Subcutaneous adipose tissue (tissue), 4 donors: ENCODE measurements around the gene RAI14. TPM values are rescaled to one million over a fixed set of nuclear protein-coding genes. Genes with fewer than 3 reads are reported as not detected.

Experiments used
- CTCF ChIP-seq: fragments of 450-650 bp; IDR thresholded peaks from one replicate; pipeline ENCODE4 v1.5.1; 2016; ENCODE audit warnings: low read depth, mild to moderate bottlenecking, control low read depth, antibody characterized with exemption, moderate library complexity
- total RNA-seq, 4 donors: library from RNA; depleted of rRNA; stranded (reverse); fragments of >200 nt; gene quantifications; one replicate each; pipeline ENCODE4 v1.1.0, GENCODE V29; 2016

RAI14 gene
- total RNA-seq, 4 donors from 2014 or later: 8.6 to 25.0 (median 13.2) TPM

- TF ChIP-seq CTCF: no peak
Observed at GRCh38 chr5:34737731-34738130, 81.6 kb downstream of the RAI14 start.

- no peak for TF ChIP-seq CTCF
Observed at GRCh38 chr5:34738381-34738780, 82.3 kb downstream of the RAI14 start.

GRCh38 chr5:34740389-34740806 is 84.3 kb downstream of the RAI14 start:
- TF ChIP-seq CTCF: no peak

GRCh38 chr5:34742061-34742460 is 85.9 kb downstream of the RAI14 start:
- TF ChIP-seq CTCF: no peak

GRCh38 chr5:34743878-34744277 is 87.8 kb downstream of the RAI14 start:
- no peak for TF ChIP-seq CTCF

- no peak for TF ChIP-seq CTCF
Observed at GRCh38 chr5:34748431-34748830, 92.3 kb downstream of the RAI14 start.

GRCh38 chr5:34749431-34749873 is 93.3 kb downstream of the RAI14 start:
- no peak for TF ChIP-seq CTCF
